Fibroblast of lung (primary cell): ENCODE measurements around the gene PXDC1.

ENCODE experiments used
- EZH2 ChIP-seq: IDR thresholded peaks from 2 replicates; pipeline ENCODE4 v1.5.1; 2012; ENCODE audit warnings: low read length, control low read depth, mild to moderate bottlenecking; ENCODE audit errors: missing control alignments
- TF ChIP-seq, protein P1 (sequence below), 2 donors: IDR thresholded peaks in 1 of 2; conservative IDR thresholded peaks in 1 of 2; 1 replicate in 1 of 2; 2 replicates in 1 of 2; pipeline ENCODE4 v1.5.1; 2011 to 2012; ENCODE audit warnings: low read length in 2 of 2, control low read depth in 1 of 2, inconsistent platforms in 1 of 2, low read depth in 1 of 2, mild to moderate bottlenecking in 1 of 2

DNA sequence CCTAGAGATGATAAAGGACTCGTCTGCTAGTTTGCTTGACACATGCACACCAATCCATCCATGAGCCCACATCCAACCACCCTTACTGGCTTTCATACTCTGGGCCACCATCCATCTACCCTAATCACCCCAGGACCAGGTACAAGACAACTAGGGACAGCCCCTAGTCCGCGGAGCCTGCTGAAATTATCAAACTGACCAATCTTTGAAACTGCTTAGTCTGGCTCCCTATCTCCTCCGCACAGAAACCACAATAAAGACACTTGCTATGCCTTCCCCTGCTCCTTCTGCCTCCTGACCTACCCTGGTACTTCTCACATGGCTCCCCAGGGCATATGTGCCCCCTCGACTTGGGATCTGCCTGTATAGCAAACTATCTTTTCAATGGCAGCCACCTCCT lies 33.1 kb downstream of the PXDC1 start:
- TF ChIP-seq, protein P1, sequence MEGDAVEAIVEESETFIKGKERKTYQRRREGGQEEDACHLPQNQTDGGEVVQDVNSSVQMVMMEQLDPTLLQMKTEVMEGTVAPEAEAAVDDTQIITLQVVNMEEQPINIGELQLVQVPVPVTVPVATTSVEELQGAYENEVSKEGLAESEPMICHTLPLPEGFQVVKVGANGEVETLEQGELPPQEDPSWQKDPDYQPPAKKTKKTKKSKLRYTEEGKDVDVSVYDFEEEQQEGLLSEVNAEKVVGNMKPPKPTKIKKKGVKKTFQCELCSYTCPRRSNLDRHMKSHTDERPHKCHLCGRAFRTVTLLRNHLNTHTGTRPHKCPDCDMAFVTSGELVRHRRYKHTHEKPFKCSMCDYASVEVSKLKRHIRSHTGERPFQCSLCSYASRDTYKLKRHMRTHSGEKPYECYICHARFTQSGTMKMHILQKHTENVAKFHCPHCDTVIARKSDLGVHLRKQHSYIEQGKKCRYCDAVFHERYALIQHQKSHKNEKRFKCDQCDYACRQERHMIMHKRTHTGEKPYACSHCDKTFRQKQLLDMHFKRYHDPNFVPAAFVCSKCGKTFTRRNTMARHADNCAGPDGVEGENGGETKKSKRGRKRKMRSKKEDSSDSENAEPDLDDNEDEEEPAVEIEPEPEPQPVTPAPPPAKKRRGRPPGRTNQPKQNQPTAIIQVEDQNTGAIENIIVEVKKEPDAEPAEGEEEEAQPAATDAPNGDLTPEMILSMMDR (conservative IDR thresholded peaks at IDR 0.05 in 1 of 2, IDR thresholded peaks at IDR 0.05 in 1 of 2; ENCODE audit: low read depth in 1 of 2, low read length in 2 of 2) = no peak
- TF ChIP-seq EZH2 = no peak
